HG03558 (cell line): ENCODE results near the gene CD300H.
"Not testable (repeated sequence)": the region's sequence is repeated elsewhere in the genome, so short reads cannot be mapped to it uniquely, and the experiment has no call there.

Experiments used
- ATAC-seq: cut with Tn5 transposase; IDR thresholded peaks from one replicate; pipeline ENCODE4 v1.9.1; 2021; ENCODE audit warnings: moderate number of reproducible peaks; ENCODE audit not compliant: unreplicated experiment; ENCODE audit errors: extremely low read depth

Gene CD300H

GRCh38 chr17:74530831-74531150, 36.5 kb downstream of the CD300H start:
- no peak for ATAC-seq

GRCh38 chr17:74529243-74529642, 38.1 kb downstream of the CD300H start:
- ATAC-seq: no peak

- peak; percentile 71 for ATAC-seq
Observed at GRCh38 chr17:74528491-74529199, 38.7 kb downstream of the CD300H start.

GRCh38 chr17:74527756-74528155, 39.6 kb downstream of the CD300H start:
- ATAC-seq: no peak

- ATAC-seq: no peak
Observed at GRCh38 chr17:74527081-74527480, 40.2 kb downstream of the CD300H start.

- no peak for ATAC-seq
Observed at GRCh38 chr17:74526681-74527080, 40.6 kb downstream of the CD300H start.

- no peak for ATAC-seq
Observed at GRCh38 chr17:74525781-74526288, 41.5 kb downstream of the CD300H start.

GRCh38 chr17:74525465-74525725, 41.9 kb downstream of the CD300H start:
- ATAC-seq: no peak

- ATAC-seq: no peak
Observed at GRCh38 chr17:74524653-74525464, 42.5 kb downstream of the CD300H start.

GRCh38 chr17:74523308-74523707, 44.0 kb downstream of the CD300H start:
- ATAC-seq: no peak

GRCh38 chr17:74522381-74523105, 44.8 kb downstream of the CD300H start:
- no peak for ATAC-seq

- no peak for ATAC-seq
Observed at GRCh38 chr17:74521701-74522201, 45.6 kb downstream of the CD300H start.

- ATAC-seq: no peak
Observed at GRCh38 chr17:74520790-74521480, 46.4 kb downstream of the CD300H start.

- no peak for ATAC-seq
Observed at GRCh38 chr17:74520016-74520434, 47.3 kb downstream of the CD300H start.

- ATAC-seq: not testable (repeated sequence)
Observed at GRCh38 chr17:74518413-74518981, 48.8 kb downstream of the CD300H start.

GRCh38 chr17:74516561-74517328, 50.6 kb downstream of the CD300H start:
- no peak for ATAC-seq

GRCh38 chr17:74515941-74516340, 51.4 kb downstream of the CD300H start:
- ATAC-seq: no peak

GRCh38 chr17:74514632-74515334, 52.5 kb downstream of the CD300H start:
- ATAC-seq: no peak
